ENCODE results near the gene PTGER1.

GRCh38 chr19:14497228-14497921 is 22.2 kb upstream of the PTGER1 start:
- TF ChIP-seq CTCF (conservative IDR thresholded peaks at IDR 0.05; ENCODE audit: low read depth, low read length) (no peak), RAD21 (IDR thresholded peaks at IDR 0.05; ENCODE audit: low read length) (no peak), MXI1 (IDR thresholded peaks at IDR 0.05; ENCODE audit: borderline replicate concordance, low read depth, low read length) (no peak), POLR2A (IDR thresholded peaks at IDR 0.05; ENCODE audit: low read depth, low read length) (no peak), CEBPB (IDR thresholded peaks at IDR 0.05; ENCODE audit: low read depth, low read length) (no peak), MAZ (IDR thresholded peaks at IDR 0.05; ENCODE audit: borderline replicate concordance, low read depth, low read length) (no peak), FOS (IDR thresholded peaks at IDR 0.05; ENCODE audit: low read depth, low read length) (no peak), RFX5 (IDR thresholded peaks at IDR 0.05; ENCODE audit: low read depth, low read length) (no peak), RCOR1 (IDR thresholded peaks at IDR 0.05; ENCODE audit: insufficient replicate concordance, low read length) (no peak), SMC3 (IDR thresholded peaks at IDR 0.05; ENCODE audit: low read depth, low read length) (no peak), CHD1 (IDR thresholded peaks at IDR 0.05; ENCODE audit: low read depth, low read length) (no peak)
